NCI-H226 (cell line): ENCODE data around the gene MAD1L1.
"Not testable (repeated sequence)": the region's sequence is repeated elsewhere in the genome, so short reads cannot be mapped to it uniquely, and the experiment has no call there.

Experiments
- DNase-seq: peaks from one replicate; pipeline ENCODE4 v3.0.0-alpha.2; 2015

Gene MAD1L1

DNA sequence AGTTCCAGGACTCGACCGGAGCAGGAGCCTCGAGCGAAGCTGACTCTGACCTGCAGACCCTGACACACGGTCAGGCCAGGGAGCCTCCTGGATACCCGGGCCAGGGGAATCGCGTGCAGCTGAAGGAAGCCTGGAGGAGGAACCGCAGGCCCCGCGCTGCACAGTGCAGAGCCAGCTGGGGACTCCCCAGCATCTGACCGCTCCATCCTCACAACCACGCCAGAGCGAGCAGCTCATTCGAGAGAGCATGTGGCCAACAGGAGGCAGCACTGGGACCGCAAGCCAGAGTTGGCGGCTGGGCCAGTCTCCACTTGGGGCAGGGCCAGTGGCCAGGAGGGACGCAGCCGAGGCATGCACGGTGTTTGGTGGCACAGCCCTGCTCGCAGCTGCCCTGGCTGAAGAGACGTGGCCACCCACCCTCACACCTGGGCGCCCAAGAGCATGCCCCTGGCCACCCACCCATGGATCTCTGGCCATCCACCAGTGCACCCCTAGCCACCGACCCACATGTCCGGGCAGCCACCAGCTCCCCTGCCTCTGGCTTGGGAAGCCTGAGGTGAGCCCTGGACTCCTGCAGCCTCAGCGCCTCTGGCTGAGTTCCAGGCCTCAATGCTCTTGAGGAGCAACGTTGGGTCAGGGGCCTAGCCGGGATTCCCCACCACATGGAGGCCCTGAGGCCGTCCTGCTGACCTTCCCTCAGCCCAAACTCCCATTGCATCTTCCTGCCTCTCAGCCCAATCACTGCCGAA lies 348.7 kb downstream of the MAD1L1 start:
- DNase-seq = no peak

DNA sequence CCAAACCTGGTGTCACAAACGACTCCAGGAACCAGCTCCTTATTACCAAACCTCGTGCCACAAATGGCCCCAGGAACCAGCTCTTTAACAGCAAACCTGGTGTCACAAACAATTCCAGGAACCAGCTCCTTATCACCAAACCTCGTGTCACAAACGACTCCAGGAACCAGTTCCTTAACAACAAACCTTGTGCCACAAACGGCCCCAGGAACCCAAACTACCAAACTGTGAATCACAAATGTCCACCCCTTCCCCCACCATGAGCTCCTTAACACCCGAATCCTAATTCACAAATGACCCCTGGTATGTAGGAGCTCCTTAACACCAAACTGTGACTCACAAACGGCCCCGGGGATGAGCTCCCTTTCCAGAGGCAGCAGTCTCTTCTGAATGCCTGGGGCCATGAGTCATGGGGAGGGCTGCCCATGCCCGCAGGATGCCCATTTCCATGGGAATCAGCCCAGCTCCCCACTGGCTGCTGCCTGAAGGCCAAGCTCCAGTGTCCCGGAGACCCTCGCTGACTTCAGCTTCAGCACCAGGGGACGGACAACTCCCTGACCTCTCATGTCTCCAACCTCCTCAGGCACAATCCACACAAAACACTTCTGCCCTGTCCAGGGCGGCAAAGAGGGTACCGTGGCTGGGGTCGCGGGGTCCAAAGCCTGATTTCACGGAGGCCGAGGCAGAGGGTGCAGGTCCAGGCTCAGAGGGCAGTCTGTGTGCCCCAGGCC lies 349.5 kb downstream of the MAD1L1 start:
- peak; percentile 99 for DNase-seq

DNA sequence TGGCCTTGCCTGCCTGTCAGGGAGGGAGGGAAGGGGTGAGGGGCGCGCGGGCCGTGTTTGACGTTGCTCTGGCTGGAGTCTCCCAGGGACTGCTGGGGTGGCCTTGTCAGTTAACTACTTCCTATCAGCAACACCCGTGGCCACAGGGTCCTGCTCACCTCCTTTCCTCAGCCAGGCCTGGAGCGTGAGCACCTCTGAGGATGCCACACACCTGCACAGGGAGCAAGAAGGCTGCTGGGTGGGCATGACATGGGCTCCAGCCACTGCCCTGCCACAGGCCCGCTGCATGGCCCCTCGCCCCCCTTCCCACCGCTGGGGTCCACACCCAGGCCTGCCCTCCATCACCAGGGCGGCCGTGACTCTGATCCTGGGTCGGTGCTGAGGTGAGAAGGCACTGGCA lies 350.3 kb downstream of the MAD1L1 start:
- DNase-seq = no peak

- DNase-seq = no peak
These were observed 350.8 kb downstream of the MAD1L1 start for GRCh38 chr7:1881946-1882345.

- DNase-seq = not testable (repeated sequence)
These were observed 356.1 kb downstream of the MAD1L1 start for GRCh38 chr7:1876641-1877040.

DNA sequence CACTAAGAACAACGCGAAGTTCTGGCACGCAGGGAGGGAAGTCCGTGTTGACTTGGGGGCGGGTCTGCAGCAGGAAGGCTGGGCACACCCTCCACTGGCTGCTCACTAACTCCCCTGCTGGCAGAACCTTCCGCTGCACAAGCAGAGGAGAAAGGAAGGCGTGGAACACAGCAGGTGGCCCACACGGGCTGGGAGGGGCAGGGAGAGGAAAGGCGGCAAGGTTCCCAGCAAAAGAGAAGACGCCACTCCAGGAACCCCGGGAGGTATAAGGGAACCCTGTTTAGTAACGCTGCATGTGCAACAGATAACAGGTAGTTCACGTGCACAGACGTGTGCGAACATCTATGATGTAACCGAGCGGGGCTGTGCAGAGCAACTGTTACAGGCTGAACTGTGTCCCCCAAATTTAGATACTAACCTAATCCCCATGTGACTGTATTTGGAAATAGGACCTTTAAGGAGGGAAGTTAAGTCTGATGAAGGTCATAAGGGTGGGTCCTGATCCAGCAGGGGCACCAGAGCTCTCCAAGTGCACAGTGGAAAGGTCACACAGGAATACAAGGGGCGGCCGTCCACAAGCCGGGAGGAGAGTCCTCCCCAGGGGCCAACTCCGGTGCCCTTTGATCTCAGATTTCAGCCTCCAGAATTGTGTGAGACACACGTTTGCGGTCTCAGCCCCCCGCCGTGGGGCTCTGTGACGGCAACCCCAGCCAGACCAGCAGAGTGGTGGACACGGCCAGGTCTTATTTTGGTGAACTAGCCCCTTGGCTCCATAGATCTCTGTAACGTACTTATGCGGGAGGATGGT lies 357.1 kb downstream of the MAD1L1 start:
- DNase-seq = not testable (repeated sequence)

DNA sequence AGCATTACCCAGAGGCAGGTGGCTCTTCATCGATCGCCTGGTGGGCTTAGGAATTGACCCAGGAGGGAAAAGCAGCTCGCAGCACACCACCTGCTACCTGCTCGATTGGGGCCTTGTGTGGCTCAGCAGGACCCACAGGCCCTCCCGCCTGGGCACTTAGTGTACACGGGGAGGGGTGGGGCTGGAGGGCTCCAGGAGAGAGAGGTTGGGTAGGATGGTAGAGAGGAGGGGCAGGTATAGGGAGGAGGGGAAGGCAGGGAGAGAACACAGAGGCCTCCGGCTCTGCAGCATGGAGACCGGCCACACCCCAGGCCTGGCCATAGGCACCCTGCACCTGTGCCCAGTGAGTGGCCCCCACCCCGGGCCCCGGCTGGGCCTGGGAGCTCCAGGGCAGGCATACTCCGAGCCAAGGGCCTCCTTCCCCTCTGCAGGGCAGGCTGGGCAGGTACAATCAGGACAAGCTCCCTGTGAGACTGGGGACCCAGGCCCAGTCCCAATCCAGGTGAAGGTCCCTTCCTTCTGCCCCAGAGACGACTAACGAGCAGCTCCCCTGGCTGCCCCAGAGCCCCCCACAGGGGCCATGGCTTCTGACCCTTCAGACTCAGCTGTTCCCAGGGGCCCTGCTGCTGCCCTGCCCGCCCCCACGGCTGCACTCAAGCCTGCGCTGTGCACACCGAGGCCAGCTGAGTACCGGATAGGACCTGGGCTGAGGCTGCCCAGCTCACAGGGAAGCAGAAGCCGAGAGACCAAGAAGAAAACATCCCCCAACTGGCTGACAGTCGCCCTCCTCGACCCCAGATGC lies 358.0 kb downstream of the MAD1L1 start:
- not testable (repeated sequence) for DNase-seq

DNA sequence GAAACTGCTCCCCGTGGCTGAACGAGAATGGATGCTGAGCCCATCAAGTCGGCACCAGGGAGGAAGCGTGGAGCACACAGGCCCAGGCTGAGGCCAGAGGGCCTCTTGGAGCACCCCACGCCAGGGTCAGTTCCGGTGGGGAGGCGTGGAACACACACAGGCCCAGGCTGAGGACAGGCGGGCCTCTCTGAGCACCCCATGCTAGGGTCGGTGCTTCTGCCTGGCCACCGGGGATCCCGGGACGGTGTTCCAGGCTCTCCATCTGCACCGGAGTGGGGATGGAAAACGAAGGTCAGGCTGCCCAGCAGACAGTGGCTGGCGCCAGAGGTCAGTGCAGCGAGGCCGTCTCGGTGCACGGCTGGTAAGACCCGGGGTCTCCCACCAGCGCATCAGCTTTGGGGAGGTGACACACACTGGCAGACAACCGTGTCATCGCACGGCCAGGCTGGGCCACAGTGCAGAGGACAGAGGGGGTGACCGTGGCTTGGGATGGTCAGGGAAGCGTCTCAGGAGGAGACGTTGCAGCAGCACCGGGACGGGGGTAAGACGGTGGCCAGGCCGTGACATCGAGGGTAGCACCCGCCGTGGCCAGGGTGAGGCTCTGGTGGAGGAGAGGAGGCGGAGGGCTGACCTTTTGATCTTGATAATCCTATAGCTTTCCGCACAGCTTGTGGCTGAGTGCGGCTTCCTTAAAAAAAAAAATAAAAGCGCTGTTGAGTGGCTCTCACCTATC lies 358.7 kb downstream of the MAD1L1 start:
- DNase-seq = no peak

DNA sequence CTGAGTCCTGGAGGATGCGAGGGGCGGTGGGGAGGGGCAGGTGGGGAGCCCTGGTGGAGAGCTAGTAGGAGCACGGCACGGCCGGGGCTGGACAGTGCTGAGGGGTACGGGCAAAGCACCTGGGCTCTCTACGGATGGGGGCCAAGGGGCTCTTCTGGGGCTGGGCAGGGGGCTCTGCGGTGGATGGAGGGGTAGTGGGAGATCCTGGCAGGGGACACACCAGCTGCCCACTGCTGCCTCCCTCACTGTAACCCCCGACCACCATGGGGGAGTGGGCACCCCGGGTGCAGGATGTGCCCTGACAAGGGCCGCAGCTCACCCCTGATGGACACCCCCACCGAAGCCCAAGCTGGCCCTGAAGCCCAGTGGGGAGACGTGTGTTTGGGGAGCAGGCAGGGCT lies 359.3 kb downstream of the MAD1L1 start:
- DNase-seq = no peak

GRCh38 chr7:1873070-1873405 lies 359.7 kb downstream of the MAD1L1 start:
- DNase-seq = no peak

DNA sequence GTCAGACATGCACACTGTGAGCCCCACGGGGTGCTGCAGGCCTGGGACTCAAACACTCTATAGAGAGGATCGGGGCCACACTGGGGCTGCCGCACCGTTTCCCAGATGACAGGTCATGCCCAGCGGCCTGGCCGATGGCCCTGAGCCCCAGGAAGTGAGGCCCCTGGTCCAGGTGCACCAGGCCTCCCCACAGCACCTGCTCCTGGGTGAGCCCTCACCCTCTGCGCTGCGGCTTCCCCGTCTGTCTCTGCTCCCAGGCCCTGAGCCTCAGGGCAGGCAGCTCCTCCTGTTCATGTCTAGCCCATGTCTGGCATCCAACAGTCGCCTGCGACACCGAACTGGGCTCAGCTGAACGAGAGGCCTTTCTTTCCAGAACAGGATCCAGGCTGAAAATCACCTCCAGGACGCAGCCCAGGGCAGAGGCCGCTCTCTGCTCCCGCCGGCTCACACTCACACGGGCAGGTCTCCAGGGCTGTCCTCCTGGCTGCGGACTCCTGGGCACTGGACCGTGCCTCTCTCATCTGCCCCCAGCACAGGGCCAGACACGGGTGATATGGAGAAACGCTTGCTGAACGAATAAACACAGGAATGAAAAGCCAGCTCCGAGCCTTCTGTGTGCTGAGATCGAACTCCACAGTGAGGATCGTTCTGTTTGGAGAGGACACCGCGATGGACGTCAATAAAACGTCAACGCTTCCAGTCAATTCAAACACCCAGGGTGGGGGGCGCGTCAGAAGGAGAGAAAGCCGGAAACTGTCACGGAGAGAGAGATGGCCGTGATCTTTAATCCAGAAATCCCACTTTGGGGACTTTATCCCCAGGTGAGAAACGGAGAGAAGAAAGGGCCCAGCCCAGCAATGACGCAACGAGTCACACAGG lies 360.3 kb downstream of the MAD1L1 start:
- DNase-seq = no peak

DNA sequence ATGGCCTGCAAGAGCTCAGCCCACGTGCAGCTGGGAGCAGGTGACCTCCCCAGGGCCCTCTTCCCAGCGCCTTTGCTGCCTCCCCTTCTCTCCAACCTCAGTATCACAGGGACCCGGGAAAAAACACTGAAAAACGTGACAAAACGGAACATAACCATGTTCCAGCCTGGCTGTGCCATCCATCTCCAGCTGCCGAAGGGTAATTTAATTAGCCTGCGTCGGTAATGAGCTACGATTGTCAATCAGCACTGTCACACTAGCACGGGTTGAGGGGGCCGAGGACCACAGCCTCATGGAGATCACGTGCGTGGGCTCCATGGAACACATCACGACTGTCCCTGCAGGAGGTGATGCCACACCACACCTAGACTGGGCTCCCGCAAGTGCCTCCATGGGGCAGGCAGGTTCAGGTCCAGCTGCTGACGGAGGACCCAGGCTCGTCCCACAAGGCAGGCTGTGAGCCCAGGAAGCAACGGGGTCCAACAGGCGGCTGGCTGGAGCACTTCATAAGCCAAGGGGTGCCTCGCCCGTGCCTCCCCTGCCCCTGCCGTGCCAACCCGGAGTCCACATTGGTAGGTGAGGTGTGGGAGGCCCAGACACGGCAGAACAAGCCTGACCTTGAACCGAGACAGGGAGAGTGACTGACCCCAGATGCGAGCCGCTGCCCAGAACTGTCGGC lies 363.2 kb downstream of the MAD1L1 start:
- no peak for DNase-seq

- no peak for DNase-seq
These were observed 364.1 kb downstream of the MAD1L1 start for GRCh38 chr7:1868516-1869165.

DNA sequence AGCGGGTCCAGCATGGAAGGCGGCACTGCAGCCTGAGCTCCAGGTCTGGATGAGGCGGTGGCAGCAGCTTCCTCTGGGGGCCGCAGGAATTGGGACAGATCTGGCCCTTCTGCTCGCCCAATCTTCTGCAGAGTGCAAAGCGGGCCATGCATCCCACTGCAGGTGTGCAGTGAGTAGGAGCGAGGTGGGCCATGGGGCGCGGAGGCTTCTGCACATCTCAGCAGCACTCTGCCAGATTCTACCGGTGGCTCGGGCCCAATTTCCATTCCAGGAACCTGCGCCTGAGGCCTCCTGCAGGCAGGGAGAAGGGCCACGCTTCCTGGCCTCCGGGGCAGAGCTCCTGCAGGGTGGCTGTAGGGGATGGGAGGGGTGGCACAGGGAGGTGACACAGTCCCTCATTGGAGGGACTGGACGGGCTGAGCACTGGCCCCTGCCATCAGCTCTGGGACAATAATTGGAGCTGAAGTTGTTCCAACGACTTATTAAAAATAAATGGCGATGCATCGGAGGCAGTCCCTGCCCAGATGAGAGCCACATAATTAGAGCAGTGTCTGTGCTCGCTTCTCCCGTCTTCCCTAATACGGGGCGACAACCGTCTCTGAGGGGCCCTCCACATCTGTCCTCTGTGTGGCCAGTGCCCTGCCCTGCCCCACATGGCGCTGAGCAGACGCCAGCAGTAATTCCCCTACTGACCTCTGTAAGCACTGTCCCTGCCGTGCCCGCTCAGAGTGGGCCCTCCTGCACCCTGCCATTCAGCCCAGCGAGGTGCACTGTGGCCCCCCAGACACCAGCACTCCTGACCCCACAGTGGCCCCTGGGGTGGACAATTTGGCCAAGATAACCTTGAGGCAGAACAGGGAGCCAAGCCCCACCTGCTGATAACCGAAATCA lies 365.1 kb downstream of the MAD1L1 start:
- no peak for DNase-seq

GRCh38 chr7:1866601-1867000 lies 366.1 kb downstream of the MAD1L1 start:
- no peak for DNase-seq

GRCh38 chr7:1865571-1866255 lies 367.0 kb downstream of the MAD1L1 start:
- no peak for DNase-seq

DNA sequence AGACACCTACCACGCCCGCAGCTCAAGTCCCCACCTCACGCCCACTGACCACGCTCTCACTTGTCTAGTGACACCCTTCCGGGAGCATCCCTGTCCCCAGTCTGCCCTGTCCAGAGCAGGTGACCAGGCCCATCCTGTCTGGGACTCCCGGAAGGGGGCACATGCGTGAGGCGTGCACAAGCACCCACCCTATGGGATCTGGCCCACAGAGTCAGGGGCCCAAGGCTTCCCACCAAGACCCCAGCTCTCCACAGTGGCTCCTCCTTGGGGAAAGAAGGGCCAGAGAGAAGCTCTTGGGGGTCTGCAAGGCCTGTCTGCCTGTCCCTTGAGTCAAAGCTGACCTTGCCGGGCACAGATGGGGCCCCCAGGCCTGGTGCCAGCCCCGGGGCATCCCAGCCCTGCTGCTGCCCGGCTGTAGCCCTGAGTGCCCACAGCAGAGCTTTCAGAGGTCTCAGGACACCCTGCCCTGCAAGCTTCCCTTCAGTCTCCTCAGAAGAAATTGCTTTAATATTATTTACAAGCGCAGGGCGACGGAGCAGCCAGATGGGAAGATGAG lies 367.7 kb downstream of the MAD1L1 start:
- no peak for DNase-seq
